GM21619 (cell line): Measurements from ENCODE around the gene TGIF1.
"Not testable (repeated sequence)": the region's sequence is repeated elsewhere in the genome, so short reads cannot be mapped to it uniquely, and the experiment has no call there.

Experiments used
- ATAC-seq: cut with Tn5 transposase; IDR thresholded peaks from one replicate; pipeline ENCODE4 v1.9.1; 2021; ENCODE audit not compliant: unreplicated experiment

The TGIF1 gene

DNA sequence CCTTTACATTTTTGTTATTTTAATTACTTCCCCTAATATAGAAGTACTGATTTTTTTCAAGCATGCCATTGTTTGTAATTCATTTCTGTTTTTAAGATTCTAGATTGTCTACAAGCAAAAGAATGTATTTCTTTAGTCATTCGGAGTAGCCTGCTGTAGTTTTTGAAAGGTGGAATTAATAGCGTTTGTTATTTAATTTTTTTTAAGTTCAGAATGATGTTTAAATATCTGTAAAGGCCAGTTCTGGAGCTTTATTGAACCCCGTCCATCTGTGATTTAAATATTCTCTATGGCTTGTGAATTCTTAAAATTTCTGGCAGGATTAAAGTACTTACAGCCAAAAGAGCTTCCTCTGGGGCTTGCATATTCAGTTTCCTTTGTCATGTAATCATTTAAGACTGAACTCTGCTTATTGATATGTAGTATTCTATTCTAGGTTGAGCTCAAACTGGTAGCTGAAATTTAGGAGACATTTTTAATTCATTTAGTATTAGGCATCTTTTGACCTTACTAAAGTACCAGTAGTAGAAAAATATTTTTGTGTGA lies 5.2 kb downstream of the TGIF1 start:
- ATAC-seq: no peak

DNA sequence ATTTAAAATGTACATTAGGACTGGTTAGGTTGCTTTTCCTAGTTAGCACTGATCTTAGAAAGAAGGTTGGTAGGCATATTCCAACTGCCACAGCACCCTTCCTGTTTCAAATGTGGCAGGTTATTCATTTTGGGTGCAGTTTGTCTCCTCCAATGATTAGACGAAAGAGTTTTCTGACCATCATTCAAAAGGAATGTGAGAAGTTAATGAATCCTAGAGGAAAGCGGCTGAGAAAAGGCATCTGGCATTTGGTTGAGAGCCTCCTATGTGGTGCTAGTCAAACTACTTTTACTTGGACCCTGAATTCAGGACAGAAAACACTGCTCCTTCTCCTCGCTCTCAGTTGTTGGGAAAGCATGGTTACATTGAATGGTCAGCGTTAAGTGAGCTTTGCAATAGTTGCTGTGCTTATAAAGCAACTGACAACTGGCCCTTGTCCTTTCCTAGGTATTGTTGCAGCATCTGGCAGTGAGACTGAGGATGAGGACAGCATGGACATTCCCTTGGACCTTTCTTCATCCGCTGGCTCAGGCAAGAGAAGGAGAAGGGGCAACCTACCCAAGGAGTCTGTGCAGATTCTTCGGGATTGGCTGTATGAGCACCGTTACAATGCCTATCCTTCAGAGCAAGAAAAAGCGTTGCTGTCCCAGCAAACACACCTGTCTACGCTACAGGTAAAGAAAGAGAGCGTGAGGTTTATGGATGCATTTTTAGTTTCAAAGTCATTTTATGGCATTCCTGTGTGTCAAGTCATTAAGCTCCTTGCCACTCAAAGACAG lies 6.1 kb downstream of the TGIF1 start:
- ATAC-seq: no peak

DNA sequence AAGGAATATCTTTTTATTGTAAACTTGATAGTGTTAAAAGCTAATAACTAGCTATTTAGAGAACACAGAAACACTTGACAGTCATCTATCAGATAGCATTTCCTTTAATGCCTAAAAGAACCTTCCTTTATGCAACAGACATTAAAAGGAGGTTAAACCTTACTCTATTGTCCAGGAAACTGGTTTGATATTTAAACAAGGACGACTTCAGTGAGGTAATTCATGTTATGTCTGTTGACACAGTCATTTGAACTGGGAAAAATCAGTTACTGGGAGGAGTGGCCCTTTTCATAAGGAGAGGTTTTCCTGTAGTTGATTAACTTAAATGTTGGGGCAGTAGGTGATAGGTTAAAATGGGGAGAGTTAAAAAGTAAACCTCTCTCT lies 6.7 kb downstream of the TGIF1 start:
- no peak for ATAC-seq

DNA sequence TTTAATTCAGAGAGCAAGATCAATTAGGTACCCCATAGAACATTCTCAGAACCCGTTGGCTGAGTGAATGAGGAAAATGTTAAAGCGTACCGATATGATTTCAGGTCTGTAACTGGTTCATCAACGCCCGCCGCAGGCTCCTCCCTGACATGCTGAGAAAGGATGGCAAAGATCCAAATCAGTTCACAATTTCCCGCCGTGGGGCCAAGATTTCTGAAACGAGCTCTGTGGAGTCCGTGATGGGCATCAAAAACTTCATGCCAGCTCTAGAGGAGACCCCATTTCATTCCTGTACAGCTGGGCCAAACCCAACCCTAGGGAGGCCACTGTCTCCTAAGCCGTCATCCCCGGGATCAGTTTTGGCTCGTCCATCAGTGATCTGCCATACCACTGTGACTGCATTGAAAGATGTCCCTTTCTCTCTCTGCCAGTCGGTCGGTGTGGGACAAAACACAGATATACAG lies 7.3 kb downstream of the TGIF1 start:
- no peak for ATAC-seq

DNA sequence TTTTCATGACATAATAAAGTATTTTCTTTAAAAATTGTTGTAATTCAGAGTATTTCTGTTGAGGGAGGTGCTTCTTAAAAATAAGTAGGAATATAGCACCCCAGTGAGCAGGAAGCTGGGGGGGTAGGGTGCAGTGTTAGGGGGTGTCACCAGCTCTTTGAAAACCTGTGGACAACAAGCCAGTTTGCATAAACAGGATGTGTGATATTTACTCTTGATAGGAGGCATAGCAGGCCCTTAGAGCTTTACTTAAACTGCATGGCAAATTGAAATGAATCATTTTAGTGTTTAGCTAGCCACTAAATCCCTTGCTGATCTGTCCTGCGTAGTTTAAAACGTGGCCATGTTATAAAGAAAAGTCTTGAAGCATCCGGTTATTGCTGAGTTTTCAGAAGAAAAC lies 8.4 kb downstream of the TGIF1 start:
- ATAC-seq: no peak

DNA sequence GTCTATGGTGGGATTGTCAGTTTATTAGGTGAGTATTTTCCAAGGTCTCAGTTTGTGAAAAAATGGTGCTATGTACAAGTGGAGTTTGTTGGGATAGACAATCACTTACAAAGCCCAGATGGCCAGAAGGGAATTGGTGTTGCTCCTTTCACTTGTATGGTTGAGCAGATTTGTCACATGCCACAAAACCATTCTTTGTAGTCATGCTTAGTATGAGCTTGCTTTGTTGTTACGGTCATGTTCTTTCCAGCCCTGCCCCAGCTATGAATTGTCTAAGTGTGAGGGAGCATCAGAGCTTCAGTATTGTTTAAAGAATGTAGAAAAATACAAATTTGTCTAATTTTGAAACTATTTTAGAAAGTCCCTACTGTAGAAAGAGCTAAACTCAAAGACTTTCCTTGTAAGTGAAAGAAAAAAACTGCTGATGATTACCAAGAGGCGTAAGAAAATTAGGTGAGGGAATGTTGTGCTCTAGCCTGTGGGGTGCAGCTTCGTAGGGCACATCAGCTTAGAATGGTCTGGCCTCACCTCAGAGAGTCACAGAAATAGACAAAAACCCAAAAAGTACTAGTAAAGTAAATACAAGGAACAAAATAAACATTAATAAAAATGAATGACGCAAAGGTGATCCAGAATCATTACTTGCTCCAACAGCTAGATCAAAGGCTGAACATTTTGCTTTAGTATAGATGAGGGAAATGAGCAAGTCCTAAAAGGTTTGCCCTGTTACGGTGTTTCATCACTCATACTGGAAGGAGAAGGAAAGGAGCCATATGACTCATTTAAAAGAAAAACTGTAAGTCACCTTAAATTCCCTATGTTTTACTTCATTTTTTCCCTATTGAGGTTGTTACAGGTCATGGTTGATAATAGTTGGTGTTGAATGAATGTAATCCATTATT lies 9.2 kb downstream of the TGIF1 start:
- ATAC-seq: no peak

DNA sequence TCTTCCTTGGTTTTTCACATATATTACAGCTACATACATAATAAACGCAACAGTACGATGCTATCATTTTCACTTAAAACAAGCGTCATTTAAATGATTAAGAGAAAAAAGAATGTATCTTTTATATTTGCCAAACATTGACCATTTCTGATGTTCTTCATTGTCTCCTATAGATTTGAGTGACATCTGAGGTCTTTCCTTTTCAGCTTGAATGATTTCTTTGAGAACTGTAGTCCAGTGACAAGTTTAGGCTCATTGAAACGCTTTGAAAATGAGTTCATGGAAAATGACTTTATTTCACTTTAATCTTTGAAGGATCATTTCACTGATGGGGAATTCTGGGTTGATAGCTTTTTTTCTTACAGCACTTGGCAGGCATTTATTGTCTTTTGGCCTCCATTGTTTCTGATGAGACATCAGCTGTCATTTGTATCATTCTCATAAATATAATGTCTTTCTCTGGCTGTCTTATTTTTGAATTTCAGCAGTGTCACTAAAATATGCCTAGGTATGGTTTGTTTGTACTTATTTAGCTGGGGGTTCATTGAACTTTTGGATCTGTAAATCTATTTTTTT lies 10.9 kb downstream of the TGIF1 start:
- no peak for ATAC-seq

DNA sequence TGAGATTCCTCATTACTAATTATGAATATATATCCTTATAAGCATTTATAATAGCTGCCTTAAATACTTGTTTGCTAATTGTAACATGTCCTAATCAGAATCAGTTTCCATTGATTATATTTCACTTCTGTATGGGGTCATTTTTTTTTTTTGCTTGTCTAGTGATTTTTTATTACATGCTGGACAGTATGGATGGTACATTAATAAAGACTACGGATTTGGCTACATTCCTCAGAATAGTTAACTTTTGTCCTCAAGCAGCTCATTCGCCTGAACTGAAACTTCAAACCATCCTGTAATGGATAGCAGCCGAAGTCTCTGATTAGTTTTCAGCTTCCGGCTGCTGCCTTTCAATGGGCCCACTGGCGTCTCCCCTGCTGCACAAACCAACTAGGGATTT lies 11.7 kb downstream of the TGIF1 start:
- ATAC-seq: no peak

DNA sequence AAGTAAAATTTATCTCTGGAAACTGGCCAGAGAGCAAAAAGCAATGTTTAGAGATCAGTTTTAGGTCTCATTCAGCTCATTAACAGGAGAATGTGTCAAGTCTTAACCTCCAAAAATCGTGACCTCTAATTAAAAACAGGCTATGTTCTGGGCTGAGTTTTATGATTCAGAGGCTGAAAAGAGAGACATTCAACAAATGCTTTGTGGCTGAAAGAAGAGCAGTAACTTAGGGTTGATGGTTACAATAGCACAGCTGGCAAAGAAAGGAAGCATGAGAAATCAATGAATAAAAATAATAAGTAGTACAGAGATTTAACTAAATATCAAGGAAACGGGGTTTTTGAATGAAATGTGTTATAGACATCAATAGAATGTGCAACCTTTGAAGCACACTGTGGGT lies 13.1 kb downstream of the TGIF1 start:
- ATAC-seq: no peak

DNA sequence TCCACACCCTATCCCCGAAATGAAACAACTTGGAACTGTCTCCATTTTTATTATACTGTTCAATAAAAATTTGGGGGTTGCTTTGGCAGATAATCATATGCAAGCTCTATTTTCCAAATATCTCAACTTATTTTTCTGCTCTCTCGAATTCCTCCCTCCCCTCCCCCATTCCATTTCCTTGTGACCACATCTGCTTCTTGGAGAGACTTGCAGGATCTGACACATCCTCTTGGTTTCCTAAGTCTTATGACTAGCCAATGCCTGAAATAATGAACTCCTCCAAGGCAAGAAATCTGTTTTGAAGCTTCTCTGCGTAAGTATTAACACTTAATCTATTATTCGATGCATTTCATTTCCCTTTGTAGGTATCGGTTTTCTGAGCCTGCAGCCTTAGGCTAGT lies 16.1 kb downstream of the TGIF1 start:
- no peak for ATAC-seq

DNA sequence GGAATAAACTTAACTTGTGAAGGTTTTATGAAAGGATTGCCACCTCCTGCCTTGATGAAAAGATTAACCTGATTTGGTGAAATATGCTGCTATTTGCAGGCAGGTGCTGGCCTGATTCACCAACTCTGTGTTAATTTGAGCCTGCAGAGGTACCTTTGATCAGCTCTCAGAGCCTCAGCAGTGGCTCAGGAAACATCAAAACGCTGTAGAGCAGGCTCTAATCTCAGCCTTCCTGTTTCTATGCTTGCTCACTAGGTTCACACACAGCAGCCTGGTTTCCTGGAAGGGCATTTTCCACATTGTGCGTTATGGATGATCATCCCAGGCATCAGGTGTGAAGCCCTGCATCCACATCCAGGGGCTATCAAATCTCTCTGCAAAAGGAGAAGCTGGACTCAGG lies 16.9 kb downstream of the TGIF1 start:
- ATAC-seq: no peak

DNA sequence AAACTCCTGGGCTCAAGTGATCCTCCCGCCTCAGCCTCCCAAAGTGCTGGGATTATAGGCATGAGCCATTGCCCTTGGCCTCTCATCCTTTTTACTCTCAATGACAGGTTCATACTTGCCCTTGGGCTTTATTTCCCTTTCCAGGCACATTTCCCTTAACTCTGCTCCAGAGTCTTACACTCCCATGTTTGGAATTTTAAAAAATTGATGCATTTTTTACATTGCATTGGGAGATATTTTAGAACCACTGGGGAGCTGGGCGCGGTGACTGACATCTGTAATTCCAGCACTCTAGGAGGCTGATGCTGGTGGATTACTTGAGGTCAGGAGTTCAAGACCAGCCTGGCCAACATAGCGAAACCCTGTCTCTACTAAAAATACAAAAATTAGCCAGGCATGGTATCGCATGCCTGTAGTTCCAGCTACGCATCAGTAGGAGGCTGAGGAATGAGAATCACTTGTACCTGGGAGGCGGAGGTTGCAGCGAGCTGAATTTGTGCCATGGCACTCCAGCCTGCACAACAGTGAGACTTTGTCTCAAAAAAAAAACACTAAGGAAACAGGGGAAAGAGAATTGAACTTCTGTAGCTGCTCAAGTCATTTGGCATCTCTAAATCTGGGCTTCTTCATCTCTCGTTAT lies 18.2 kb downstream of the TGIF1 start:
- no peak for ATAC-seq

DNA sequence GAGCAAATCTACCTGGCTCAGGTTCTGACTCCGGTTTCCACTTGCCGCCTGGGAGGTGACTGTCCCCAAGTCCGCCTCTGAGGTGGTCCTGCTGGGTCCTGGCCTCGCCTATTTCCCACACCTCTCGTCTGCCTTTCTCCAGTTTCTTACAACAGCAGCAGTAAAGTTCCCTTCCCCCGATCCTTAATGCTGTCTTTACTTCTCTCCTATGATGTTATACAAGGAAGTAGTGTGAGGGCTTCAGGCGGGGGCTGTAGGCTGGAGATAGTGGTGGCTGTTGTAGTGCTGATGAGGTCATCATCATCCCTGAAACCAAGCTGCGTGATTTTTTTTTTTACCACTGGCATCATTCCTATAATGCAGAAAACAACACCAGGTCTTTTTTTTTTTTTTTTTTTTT lies 18.9 kb downstream of the TGIF1 start:
- ATAC-seq: no peak

DNA sequence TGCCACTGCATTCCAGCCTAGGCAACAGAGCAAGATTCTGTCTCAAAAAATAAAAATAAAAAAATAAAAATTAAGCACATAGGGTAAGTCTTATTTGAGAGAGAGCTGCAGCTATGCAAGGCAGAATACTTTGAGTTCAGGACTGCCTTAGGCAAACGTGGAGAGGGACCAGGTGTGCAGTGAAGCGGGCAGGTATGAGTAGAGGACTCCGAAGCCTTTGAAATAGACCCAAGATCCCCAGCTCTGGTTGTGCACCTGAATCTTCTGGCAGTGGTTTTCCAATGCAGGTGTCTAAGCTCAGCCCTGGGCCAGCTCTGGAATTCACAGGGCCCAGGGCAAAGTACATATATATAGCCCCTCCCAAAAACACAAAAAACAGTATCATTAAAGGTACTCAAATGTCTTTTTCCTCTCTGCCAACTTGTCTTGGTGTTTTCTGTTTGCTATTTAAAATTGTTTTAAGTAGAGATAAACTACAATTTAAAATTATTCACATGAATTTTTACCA lies 21.2 kb downstream of the TGIF1 start:
- no peak for ATAC-seq

DNA sequence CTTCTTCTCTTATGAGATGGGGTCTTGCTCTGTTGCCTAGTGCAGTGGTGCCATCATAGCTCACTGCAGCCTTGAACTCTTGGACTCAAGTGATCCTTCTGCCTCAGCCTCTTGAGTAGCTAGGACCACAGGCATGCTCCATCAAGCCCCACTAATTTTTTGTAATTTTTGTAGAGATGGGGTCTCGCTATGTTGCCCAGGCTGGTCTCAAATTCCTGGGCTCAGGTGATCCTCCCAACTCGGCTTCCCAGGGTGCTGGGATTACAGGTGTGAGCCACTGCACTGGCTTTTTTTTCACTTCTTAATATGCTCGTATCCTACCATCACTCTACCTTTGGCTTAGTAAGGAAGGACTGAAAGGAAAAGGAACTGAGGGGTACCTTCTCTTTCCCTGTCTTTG lies 22.1 kb downstream of the TGIF1 start:
- ATAC-seq: not testable (repeated sequence)

DNA sequence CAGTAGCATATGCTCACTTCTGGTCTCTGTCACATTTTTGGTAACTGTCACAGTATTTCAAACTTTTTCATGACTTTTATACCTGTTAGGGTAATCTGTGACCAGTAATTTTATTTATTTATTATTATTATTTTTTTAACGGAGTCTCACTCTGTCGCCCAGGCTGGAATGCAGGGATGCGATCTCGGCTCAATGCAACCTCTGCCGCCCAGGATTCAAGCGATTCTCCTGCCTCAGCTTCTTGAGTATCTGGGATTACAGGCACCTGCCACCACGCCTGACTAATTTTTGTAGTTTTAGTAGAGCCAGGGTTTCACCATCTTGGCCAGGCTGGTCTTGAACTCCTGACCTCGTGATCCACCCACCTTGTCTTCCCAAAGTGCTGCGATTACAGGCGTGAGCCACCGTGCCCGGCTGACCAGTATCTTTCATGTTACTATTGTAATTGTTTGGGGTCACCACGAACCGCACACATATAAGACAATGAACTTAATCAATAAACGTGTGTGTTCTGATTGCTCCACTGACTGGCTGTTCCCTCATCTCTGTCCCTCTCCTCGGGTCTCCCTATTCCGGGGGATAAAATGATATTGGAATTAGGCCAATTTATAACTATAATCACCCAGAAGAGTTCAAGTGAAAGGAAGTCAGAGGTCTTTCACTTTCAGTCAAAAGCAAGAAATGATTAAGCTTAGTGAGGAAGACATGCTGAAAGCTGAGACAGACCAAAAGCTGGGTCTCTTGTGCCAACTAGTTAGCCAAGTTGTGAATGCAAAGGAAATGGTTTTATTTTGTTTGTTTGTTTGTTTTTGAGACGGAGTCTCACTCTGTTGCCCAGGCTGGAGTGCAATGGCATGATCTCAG lies 22.9 kb downstream of the TGIF1 start:
- ATAC-seq: peak; percentile 82

DNA sequence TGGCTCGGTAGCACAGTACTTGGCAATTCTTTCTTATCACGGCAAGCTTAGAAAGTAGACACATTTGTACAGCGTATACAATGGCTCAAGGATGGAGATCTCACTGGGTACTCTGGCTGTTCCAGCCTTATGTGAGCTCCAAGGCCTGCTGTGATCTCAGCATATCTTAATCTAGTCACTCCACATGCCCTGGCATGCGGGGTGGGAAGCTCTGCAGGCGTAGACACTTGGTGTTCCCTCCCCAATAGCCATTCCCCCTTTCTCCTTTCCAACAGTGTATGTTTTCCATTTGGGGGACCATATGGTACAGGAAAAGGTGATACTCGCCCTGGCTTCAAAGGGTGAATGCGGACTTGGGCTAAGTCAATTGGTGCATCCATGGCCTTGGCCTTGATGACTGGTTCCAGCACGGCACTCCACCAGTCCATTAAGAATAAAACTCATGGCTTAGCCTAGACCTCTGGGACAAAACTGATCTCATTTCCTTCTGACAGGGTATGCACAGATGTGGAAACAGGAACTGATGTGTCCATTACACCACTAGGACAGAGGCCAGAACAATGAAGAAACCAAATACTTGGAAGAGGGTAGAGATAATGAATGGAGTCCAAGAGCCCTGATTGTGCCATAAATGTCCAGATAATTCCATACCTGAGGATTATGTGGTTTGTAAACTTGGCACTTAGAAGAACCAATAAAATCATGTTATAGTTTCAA lies 28.4 kb downstream of the TGIF1 start:
- ATAC-seq: no peak

DNA sequence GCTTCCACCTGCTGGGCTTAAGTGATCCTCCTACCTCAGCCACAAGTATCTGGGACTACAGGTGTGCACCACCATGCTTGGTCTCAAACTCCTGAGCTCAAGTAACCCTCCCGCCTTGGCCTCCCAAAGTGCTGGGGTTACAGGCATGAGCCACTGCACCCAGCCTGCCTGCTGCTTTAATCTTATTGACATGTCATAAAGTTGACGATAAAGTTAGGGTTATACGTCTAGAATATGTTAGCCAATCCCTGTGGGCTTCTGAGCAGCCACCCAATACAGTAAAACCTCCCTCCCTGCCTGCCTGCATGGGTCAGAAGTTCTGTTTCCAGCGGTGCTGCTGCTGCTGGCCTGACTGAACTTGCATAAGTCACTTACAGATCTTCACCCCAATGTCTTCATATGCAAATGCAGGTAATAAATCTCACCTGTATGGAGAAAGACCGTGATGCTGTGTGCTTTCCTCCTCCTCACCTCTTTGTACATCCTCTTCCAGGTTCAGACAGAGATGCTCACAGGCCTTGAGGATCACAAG lies 30.1 kb downstream of the TGIF1 start:
- ATAC-seq: no peak
